GM12878 (cell line): Measurements from ENCODE around the gene CRTC3.

Experiments
- CREB1 ChIP-seq: IDR thresholded peaks from 2 replicates; pipeline ENCODE4 v1.6.1; 2012; ENCODE audit warnings: low read depth, mild to moderate bottlenecking, inconsistent platforms
- NR2F1 ChIP-seq: fragments of 450-650 bp; conservative IDR thresholded peaks from 2 replicates; pipeline ENCODE4 v1.6.1; 2017; ENCODE audit warnings: mild to moderate bottlenecking
- TF ChIP-seq, protein P1 (sequence below), 3 experiments: IDR thresholded peaks in 2 of 3; conservative IDR thresholded peaks in 1 of 3; 2 replicates each; pipeline ENCODE4 v1.5.1; 2011; ENCODE audit warnings: low read depth in 3 of 3, low read length in 3 of 3, mild to moderate bottlenecking in 3 of 3, control low read depth in 2 of 3, moderate library complexity in 2 of 3, inconsistent platforms in 1 of 3, mixed read lengths in 1 of 3; ENCODE audit not compliant: control insufficient read depth in 2 of 3, insufficient read depth in 1 of 3; ENCODE audit errors: extremely low read depth in 1 of 3
- TF ChIP-seq, protein P2 (sequence below): fragments of 450-650 bp; IDR thresholded peaks from 2 replicates; pipeline ENCODE4 v1.6.1; 2017; ENCODE audit warnings: borderline replicate concordance

DNA sequence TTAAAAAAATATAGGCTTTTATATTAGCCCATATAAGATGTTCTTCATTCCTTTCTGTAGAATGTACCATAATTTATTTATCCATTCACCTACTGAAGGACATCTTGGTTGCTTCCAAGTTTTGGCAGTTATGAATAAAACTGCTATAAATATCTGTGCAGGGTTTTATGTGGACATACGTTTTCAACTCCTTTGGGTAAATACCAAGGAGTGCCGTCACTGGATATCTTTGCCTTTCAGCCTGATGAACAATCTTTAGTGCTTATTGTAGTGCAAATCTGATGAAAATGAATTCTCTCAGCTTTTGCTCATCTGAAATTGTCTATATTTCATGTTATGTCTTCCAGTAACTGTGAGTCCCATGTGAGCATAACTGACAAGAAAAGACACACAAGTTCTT lies 160.9 kb downstream of the CRTC3 start:
- TF ChIP-seq CREB1 (no peak), NR2F1 (no peak)
- TF ChIP-seq, protein P1, sequence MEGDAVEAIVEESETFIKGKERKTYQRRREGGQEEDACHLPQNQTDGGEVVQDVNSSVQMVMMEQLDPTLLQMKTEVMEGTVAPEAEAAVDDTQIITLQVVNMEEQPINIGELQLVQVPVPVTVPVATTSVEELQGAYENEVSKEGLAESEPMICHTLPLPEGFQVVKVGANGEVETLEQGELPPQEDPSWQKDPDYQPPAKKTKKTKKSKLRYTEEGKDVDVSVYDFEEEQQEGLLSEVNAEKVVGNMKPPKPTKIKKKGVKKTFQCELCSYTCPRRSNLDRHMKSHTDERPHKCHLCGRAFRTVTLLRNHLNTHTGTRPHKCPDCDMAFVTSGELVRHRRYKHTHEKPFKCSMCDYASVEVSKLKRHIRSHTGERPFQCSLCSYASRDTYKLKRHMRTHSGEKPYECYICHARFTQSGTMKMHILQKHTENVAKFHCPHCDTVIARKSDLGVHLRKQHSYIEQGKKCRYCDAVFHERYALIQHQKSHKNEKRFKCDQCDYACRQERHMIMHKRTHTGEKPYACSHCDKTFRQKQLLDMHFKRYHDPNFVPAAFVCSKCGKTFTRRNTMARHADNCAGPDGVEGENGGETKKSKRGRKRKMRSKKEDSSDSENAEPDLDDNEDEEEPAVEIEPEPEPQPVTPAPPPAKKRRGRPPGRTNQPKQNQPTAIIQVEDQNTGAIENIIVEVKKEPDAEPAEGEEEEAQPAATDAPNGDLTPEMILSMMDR (IDR thresholded peaks at IDR 0.05 in 2 of 3, conservative IDR thresholded peaks at IDR 0.05 in 1 of 3; ENCODE audit: control insufficient read depth in 2 of 3, extremely low read depth in 1 of 3, insufficient read depth in 1 of 3, low read depth in 3 of 3, low read length in 3 of 3): no peak
- TF ChIP-seq, protein P2, sequence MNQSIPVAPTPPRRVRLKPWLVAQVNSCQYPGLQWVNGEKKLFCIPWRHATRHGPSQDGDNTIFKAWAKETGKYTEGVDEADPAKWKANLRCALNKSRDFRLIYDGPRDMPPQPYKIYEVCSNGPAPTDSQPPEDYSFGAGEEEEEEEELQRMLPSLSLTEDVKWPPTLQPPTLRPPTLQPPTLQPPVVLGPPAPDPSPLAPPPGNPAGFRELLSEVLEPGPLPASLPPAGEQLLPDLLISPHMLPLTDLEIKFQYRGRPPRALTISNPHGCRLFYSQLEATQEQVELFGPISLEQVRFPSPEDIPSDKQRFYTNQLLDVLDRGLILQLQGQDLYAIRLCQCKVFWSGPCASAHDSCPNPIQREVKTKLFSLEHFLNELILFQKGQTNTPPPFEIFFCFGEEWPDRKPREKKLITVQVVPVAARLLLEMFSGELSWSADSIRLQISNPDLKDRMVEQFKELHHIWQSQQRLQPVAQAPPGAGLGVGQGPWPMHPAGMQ: no peak
